Activated CD4-positive, alpha-beta memory T cell treated with anti-CD3 and anti-CD28 coated beads for 36 hours (primary cell): ENCODE data around the gene ELMO1. TPM values are rescaled to one million over a fixed set of nuclear protein-coding genes. Genes with fewer than 3 reads are reported as not detected.

Experiments used
- CTCF ChIA-PET: fragments of 350-600 bp; sonication (Branson Sonifier 250); formaldehyde crosslinking; loops from one replicate; lab custom pipeline; 2021; ENCODE audit warnings: antibody characterized with exemption, inconsistent platforms; lab: Charles Lee
- POLR2A ChIA-PET: fragments of 350-600 bp; sonication (Branson Sonifier 250); formaldehyde crosslinking; loops from one replicate; lab custom pipeline; 2021; ENCODE audit warnings: antibody characterized with exemption; lab: Charles Lee
- DNase-seq: peaks from one replicate; pipeline ENCODE4 v3.0.0-alpha.2; 2020
- H3K27ac Mint-ChIP-seq: one replicate; pipeline ENCODE4 v1.8.0; 2021; ENCODE audit warnings: mixed read lengths
- H3K27me3 Mint-ChIP-seq: one replicate; pipeline ENCODE4 v1.8.0; 2021; ENCODE audit warnings: mixed read lengths
- H3K36me3 Mint-ChIP-seq: one replicate; pipeline ENCODE4 v1.8.0; 2021; ENCODE audit warnings: mixed read lengths
- H3K4me1 Mint-ChIP-seq: one replicate; pipeline ENCODE4 v1.8.0; 2021; ENCODE audit warnings: low read depth, mixed read lengths
- H3K4me3 Mint-ChIP-seq: one replicate; pipeline ENCODE4 v1.8.0; 2021; ENCODE audit warnings: mild to moderate bottlenecking, mixed read lengths
- H3K9me3 Mint-ChIP-seq: one replicate; pipeline ENCODE4 v1.8.0; 2021; ENCODE audit warnings: mixed read lengths
- intact Hi-C: fragments of 100-400 bp; cut with micrococcal nuclease; formaldehyde crosslinking; loops from one replicate; pipeline ENCODE4 v1.15.1; 2023
- total RNA-seq, 2 experiments: library from RNA; stranded (reverse); gene quantifications; one replicate each; pipeline ENCODE4 v1.2.3, GENCODE V29; 2021

ELMO1 gene
- total RNA-seq, 2 experiments from 2014 or later = 88.7 to 93.3 TPM

- intact Hi-C loops = loop anchor here (1.0 to 10.0 kb wide), 6 partner anchors 15 to 1537 kb away; partner anchors contain the start of gene SEPTIN7
- Mint-ChIP-seq H3K27ac (peak overlapping the region; percentile 94), H3K9me3 (no peaks in the 10 kb centered on the region), H3K4me3 (peak overlapping the region; percentile 96), H3K27me3 (no peaks in the 10 kb centered on the region), H3K36me3 (peaks cover 43% of the 10 kb centered on the region), H3K4me1 (peaks cover 79% of the 10 kb centered on the region)
- POLR2A ChIA-PET = interaction anchor here (1.0 to 4.4 kb wide), 7 partner anchors 9 to 106 kb away, joined by 3 to 36 read pairs (median 7); partner anchors contain the start of gene ELMO1
- no peak for DNase-seq
- CTCF ChIA-PET = interaction anchor here (0.6 to 4.6 kb wide), 13 partner anchors 8 to 160 kb away, joined by 3 to 42 read pairs (median 4); partner anchors contain the start of gene ELMO1
Observed at GRCh38 chr7:37342176-37342687, 106.4 kb downstream of the ELMO1 start.

- Mint-ChIP-seq H3K27ac (peak overlapping the region; percentile 94), H3K36me3 (peaks cover 49% of the 10 kb centered on the region), H3K27me3 (no peaks in the 10 kb centered on the region), H3K4me3 (peak overlapping the region; percentile 96), H3K9me3 (no peaks in the 10 kb centered on the region), H3K4me1 (peaks cover 84% of the 10 kb centered on the region)
- DNase-seq = no peak
- POLR2A ChIA-PET = interaction anchor here (0.5 to 4.4 kb wide), 7 partner anchors 10 to 107 kb away, joined by 3 to 36 read pairs (median 6); partner anchors contain the start of gene ELMO1
- CTCF ChIA-PET = interaction anchor here (0.6 to 4.6 kb wide), 8 partner anchors 11 to 1738 kb away, joined by 3 to 42 read pairs (median 6); partner anchors contain the start of gene ELMO1
- intact Hi-C loops = loop anchor here (1.0 to 10.0 kb wide), 4 partner anchors 12 to 1536 kb away; partner anchors contain the start of gene SEPTIN7
Observed at GRCh38 chr7:37341033-37341630, 107.5 kb downstream of the ELMO1 start.

- intact Hi-C loops = no loop called here
- no peak for DNase-seq
- H3K9me3 Mint-ChIP-seq = no peaks in the 10 kb centered on the region
- H3K4me3 Mint-ChIP-seq = no peak overlapping the region
- POLR2A ChIA-PET = interaction anchor here (0.6 kb wide), 1 partner anchor 10 kb away, joined by 3 read pairs; no protein-coding TSS in a partner anchor
- no peak overlapping the region for H3K27ac Mint-ChIP-seq
- H3K36me3 Mint-ChIP-seq = peaks cover 62% of the 10 kb centered on the region
- CTCF ChIA-PET = interaction anchor here (0.8 kb wide), 1 partner anchor 54 kb away, joined by 3 read pairs; no protein-coding TSS in a partner anchor
- no peaks in the 10 kb centered on the region for H3K27me3 Mint-ChIP-seq
- H3K4me1 Mint-ChIP-seq = peaks cover 87% of the 10 kb centered on the region
Observed at GRCh38 chr7:37338966-37339365, 109.7 kb downstream of the ELMO1 start.

- ChIA-PET CTCF (interaction anchor here (0.8 kb wide), 1 partner anchor 53 kb away, joined by 4 read pairs; no protein-coding TSS in a partner anchor), POLR2A (interaction anchor here (1.0 kb wide), 1 partner anchor 16 kb away, joined by 3 read pairs; no protein-coding TSS in a partner anchor)
- intact Hi-C loops = no loop called here
- no peak for DNase-seq
- no peaks in the 10 kb centered on the region for H3K27me3 Mint-ChIP-seq
- no peak overlapping the region for H3K4me3 Mint-ChIP-seq
- H3K9me3 Mint-ChIP-seq = no peaks in the 10 kb centered on the region
- H3K4me1 Mint-ChIP-seq = peaks cover 88% of the 10 kb centered on the region
- H3K27ac Mint-ChIP-seq = peak overlapping the region; percentile 34
- H3K36me3 Mint-ChIP-seq = peaks cover 67% of the 10 kb centered on the region
Observed at GRCh38 chr7:37337522-37337921, 111.1 kb downstream of the ELMO1 start.

GRCh38 chr7:37336259-37336658 lies 112.4 kb downstream of the ELMO1 start:
- Mint-ChIP-seq H3K27ac (peak overlapping the region; percentile 76), H3K4me1 (peaks cover 89% of the 10 kb centered on the region), H3K27me3 (no peaks in the 10 kb centered on the region), H3K36me3 (peaks cover 69% of the 10 kb centered on the region), H3K9me3 (no peaks in the 10 kb centered on the region), H3K4me3 (peak overlapping the region; percentile 17)
- ChIA-PET CTCF (interaction anchor here (0.8 to 3.8 kb wide), 2 partner anchors 25 to 52 kb away, joined by 6 to 15 read pairs; no protein-coding TSS in a partner anchor), POLR2A (interaction anchor here (0.6 to 0.9 kb wide), 3 partner anchors 9 to 158 kb away, joined by 3 to 4 read pairs (median 4); no protein-coding TSS in a partner anchor)
- intact Hi-C loops = loop anchor here (1.0 kb wide), 2 partner anchors 17 to 27 kb away; no protein-coding TSS in a partner anchor
- DNase-seq = peak; percentile 71

GRCh38 chr7:37333075-37333474 lies 115.6 kb downstream of the ELMO1 start:
- no peak for DNase-seq
- peaks cover 82% of the 10 kb centered on the region for H3K4me1 Mint-ChIP-seq
- no peaks in the 10 kb centered on the region for H3K9me3 Mint-ChIP-seq
- H3K27ac Mint-ChIP-seq = peak overlapping the region; percentile 29
- intact Hi-C loops = no loop called here
- no peaks in the 10 kb centered on the region for H3K27me3 Mint-ChIP-seq
- CTCF ChIA-PET = interaction anchor here (3.8 kb wide), 1 partner anchor 48 kb away, joined by 15 read pairs; no protein-coding TSS in a partner anchor
- H3K36me3 Mint-ChIP-seq = peaks cover 62% of the 10 kb centered on the region
- POLR2A ChIA-PET = no interaction called here
- no peak overlapping the region for H3K4me3 Mint-ChIP-seq

GRCh38 chr7:37332243-37333016 lies 116.2 kb downstream of the ELMO1 start:
- ChIA-PET CTCF (interaction anchor here (0.5 to 3.8 kb wide), 2 partner anchors 48 to 161 kb away, joined by 4 to 15 read pairs; no protein-coding TSS in a partner anchor), POLR2A (no interaction called here)
- Mint-ChIP-seq H3K27me3 (no peaks in the 10 kb centered on the region), H3K9me3 (no peaks in the 10 kb centered on the region), H3K4me3 (no peak overlapping the region), H3K36me3 (peaks cover 61% of the 10 kb centered on the region), H3K27ac (peak overlapping the region; percentile 42), H3K4me1 (peaks cover 82% of the 10 kb centered on the region)
- DNase-seq = peak; percentile 33
- intact Hi-C loops = no loop called here

- H3K9me3 Mint-ChIP-seq = no peaks in the 10 kb centered on the region
- H3K4me1 Mint-ChIP-seq = peaks cover 81% of the 10 kb centered on the region
- no peak for DNase-seq
- ChIA-PET CTCF (no interaction called here), POLR2A (interaction anchor here (1.0 kb wide), 1 partner anchor 11 kb away, joined by 4 read pairs; no protein-coding TSS in a partner anchor)
- no peak overlapping the region for H3K4me3 Mint-ChIP-seq
- intact Hi-C loops = loop anchor here (1.0 kb wide), 1 partner anchor 19 kb away; no protein-coding TSS in a partner anchor
- H3K27ac Mint-ChIP-seq = no peak overlapping the region
- no peaks in the 10 kb centered on the region for H3K27me3 Mint-ChIP-seq
- H3K36me3 Mint-ChIP-seq = peaks cover 59% of the 10 kb centered on the region
Observed at GRCh38 chr7:37330775-37331174, 117.9 kb downstream of the ELMO1 start.

- POLR2A ChIA-PET = no interaction called here
- intact Hi-C loops = no loop called here
- Mint-ChIP-seq H3K27me3 (no peaks in the 10 kb centered on the region), H3K27ac (no peak overlapping the region), H3K4me1 (peaks cover 73% of the 10 kb centered on the region), H3K9me3 (no peaks in the 10 kb centered on the region), H3K4me3 (no peak overlapping the region), H3K36me3 (peaks cover 57% of the 10 kb centered on the region)
- no peak for DNase-seq
- CTCF ChIA-PET = no interaction called here
Observed at GRCh38 chr7:37329940-37330339, 118.7 kb downstream of the ELMO1 start.

GRCh38 chr7:37327288-37327687 lies 121.4 kb downstream of the ELMO1 start:
- Mint-ChIP-seq H3K27ac (no peak overlapping the region), H3K4me1 (peaks cover 52% of the 10 kb centered on the region), H3K36me3 (peaks cover 44% of the 10 kb centered on the region), H3K27me3 (no peaks in the 10 kb centered on the region), H3K9me3 (no peaks in the 10 kb centered on the region), H3K4me3 (no peak overlapping the region)
- intact Hi-C loops = loop anchor here (2.0 kb wide), 1 partner anchor 16 kb away; no protein-coding TSS in a partner anchor
- ChIA-PET CTCF (interaction anchor here (1.2 to 1.3 kb wide), 2 partner anchors 15 to 43 kb away, joined by 3 to 6 read pairs; no protein-coding TSS in a partner anchor), POLR2A (no interaction called here)
- DNase-seq = no peak

- POLR2A ChIA-PET = no interaction called here
- H3K36me3 Mint-ChIP-seq = peaks cover 23% of the 10 kb centered on the region
Observed at GRCh38 chr7:37323966-37324365, 124.7 kb downstream of the ELMO1 start.

More at GRCh38 chr7:37323966-37324365, 124.7 kb downstream of the ELMO1 start:
- peaks cover 27% of the 10 kb centered on the region for H3K4me1 Mint-ChIP-seq
- H3K27me3 Mint-ChIP-seq = no peaks in the 10 kb centered on the region
- DNase-seq = no peak
- no peaks in the 10 kb centered on the region for H3K9me3 Mint-ChIP-seq
- no peak overlapping the region for H3K4me3 Mint-ChIP-seq
- intact Hi-C loops = no loop called here
- H3K27ac Mint-ChIP-seq = no peak overlapping the region
- CTCF ChIA-PET = no interaction called here
